ENCODE results near the gene NPAS4.
"Not testable (repeated sequence)": the region's sequence is repeated elsewhere in the genome, so short reads cannot be mapped to it uniquely, and the experiment has no call there.

The NPAS4 gene

DNA sequence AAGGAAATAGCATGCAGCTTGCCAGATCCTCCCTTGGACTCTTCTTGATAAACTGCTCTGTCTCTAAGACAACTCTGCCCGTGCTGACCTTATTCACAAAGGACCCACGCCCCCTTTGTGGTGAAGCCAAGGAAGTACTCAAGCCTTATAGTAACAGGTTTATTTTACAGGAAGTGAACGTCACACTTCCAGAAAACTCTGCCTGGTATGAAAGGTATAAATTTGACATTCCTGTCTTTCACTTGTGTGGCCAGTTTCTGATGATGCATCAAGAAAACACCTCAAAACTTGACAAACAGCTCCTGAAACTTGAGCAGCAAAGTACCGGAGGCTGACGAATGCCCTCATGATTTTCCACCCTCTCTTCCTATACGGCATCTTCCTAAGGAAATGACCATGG lies 33.4 kb downstream of the NPAS4 start:
- DNase-seq (ENCODE audit: low read depth in 2 of 2, low spot score in 1 of 2), result no peak

DNA sequence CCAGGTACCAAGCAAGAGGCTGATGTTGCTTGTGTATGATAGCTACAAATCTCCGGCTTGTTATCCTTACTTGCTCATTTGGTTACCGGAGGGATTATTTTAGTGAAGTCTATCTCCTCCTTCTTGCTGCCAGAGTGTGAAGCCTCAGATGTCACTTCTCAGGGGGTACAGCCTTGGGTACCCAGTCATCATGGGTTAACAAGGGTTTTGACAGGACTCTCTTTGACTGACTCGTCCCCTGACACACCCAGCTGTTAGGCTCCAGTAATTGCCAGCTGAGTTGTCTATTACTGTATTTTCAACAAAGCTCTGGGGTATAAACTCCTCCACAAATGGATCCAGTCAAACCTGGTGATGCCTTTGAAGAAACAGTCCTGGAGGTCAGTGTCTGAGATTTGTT lies 34.0 kb downstream of the NPAS4 start:
- DNase-seq (ENCODE audit: low read depth in 2 of 2, low spot score in 1 of 2), result no peak

DNA sequence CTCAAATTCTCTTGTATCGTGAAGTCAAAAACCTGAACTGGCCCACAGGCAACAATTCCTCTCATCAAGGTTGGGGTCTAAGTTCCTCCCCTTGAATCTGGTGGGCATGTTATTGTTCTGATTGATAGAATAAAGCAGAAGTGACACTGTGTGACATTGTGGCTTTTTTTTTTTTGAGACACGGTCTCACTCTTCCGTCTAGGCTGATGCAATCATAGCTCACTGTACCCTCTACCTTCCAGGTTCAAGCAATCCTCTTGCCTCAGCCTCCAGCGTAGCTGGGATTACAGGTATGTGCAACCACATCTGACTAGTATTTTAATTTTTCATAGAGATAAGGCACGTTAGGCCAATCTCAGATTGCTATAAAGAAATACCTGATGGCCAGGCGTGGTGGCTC lies 37.0 kb downstream of the NPAS4 start:
- no peak for DNase-seq (ENCODE audit: low read depth in 2 of 2, low spot score in 1 of 2)

DNA sequence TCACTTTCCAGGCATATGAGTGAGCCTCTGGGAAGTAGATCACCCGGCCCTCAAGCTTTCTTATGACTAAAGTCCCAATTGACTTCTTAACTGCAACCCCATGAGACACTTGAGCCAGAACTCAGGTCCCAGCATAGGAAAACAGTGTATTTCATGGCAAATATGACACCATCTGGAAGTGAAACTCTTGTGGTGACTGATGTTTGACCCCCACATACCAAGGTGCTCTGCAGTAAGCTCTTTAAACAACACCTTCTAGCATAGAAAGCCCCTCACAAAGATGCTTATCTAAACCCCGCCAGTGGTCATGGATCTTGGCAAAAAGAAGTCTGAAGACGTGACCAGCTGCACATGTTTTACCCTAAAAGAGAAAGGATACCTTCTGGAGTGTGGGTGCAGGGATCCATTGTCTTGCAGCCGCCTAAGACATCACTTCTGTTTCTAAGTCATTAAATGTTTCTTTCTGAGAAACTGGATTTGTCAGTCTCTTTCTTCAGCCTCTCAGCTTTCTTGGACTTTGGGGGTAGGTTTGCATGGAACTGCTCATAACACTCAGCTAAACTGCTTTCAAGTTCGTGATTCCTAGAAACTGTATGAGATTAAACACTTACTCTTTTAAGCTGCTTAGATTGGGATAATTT lies 38.4 kb downstream of the NPAS4 start:
- no peak for DNase-seq (ENCODE audit: low read depth in 2 of 2, low spot score in 1 of 2)

DNA sequence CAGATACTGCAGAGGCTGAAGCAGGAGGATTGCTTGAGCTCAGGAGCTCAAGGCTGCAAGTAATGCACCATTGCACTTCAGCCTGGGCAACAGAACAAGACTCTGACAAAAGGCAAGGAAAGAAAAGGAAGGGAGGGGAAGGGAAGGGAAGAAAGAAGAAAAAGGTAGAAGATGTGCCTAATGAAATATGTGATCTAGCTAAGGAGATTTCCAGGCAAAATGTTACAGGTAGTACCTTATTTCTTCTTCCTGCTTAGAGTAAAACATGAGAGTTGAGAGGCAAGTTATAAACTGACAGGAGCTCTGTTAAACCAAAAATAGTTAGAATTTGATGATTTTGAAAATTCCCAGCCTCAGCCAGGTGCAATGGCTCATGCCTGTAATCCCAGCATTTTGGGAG lies 41.2 kb downstream of the NPAS4 start:
- no peak for DNase-seq (ENCODE audit: low read depth in 2 of 2, low spot score in 1 of 2)

DNA sequence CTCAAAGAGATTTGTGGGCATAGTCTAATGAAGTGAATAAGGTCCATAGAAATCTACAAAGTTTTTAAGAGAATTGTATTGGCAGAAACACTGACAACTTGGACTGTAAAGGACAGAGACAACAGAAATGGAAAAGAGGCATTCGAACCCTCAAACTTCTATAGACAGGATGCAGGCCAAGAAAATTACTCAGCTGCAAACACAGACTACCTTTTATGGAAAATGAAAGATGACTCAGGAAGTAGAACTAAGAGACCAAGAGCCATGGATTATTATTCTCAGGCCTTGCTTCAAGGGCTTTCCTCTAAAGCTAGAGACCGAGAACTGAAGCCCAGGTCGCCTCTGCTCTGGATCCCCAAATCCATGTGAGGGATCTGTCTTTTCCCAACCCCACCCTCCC lies 42.1 kb downstream of the NPAS4 start:
- DNase-seq (ENCODE audit: low read depth in 2 of 2, low spot score in 1 of 2), result no peak

DNA sequence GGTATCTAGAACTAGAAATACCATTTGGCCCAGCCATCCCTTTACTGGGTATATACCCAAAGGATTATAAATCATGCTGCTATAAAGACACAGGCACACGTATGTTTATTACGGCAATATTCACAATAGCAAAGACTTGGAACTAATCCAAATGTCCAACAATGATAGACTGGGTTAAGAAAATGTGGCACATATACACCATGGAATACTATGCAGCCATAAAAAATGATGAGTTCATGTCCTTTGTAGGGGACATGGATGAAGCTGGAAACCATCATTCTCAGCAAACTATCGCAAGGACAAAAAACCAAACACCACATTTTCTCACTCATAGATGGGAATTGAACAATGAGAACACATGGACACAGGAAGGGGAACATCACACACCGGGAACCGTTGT lies 43.3 kb downstream of the NPAS4 start:
- not testable (repeated sequence) for DNase-seq (ENCODE audit: low read depth in 2 of 2, low spot score in 1 of 2)

DNA sequence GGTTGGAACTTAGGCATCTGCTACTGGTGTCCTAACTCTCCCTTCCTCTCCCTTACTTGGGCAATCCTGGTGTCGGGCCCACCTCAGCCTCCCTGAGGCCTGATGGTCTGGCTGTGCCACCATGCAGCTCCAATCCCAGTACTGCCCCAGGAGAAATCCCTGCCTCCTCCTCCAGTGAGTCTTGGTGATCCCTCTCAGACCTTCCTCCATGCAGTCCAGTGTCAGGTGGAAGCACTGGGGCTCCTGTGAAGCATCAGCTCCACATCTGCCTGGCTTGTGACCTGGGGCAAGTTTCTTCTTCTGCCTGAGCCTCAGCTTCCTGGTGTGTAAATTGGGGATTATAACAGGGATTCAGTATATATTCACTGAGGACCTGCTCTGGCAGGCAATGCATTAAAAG lies 44.1 kb downstream of the NPAS4 start:
- no peak for DNase-seq (ENCODE audit: low read depth in 2 of 2, low spot score in 1 of 2)

DNA sequence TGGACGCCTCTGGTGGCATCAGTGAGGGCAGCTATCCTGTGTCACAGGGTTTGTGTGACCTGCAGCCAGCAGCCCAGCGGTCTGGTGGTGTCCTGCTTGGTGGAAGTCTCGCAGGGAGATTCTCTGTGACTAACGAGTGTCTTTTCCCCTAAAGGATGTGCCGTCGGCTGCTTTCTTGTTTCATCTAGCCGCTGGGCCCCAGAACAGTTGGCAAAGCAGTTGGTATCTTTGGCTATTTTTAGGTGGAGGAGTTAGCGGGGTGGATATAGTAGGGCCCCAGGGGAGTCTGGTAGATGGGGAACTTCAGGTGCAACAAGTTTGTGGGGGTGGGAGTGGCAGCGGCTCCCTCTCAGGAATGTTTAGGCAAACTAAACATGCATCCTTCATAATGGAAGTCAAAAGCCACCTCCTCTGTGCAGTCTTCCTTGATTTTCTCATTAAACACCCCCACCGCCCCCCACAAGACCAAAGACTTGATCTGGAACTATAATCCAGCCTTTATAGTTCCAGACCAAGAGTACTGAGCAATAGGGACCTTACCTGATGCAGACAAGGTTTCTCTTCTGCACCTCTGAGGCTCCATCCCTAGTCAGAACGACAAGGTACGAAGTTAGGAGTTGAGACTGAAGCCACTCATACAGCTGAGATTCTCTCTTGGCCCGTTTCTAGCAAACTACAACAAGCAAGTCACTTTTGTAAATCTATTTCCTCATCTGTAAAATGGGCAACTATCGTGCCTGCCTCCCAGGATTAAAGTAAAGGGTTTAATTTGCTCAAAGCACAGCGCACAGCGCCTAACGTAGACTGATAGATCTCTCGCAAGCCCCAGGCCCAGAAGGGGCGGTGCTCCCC lies 44.8 kb downstream of the NPAS4 start:
- DNase-seq (ENCODE audit: low read depth in 2 of 2, low spot score in 1 of 2), result no peak

DNA sequence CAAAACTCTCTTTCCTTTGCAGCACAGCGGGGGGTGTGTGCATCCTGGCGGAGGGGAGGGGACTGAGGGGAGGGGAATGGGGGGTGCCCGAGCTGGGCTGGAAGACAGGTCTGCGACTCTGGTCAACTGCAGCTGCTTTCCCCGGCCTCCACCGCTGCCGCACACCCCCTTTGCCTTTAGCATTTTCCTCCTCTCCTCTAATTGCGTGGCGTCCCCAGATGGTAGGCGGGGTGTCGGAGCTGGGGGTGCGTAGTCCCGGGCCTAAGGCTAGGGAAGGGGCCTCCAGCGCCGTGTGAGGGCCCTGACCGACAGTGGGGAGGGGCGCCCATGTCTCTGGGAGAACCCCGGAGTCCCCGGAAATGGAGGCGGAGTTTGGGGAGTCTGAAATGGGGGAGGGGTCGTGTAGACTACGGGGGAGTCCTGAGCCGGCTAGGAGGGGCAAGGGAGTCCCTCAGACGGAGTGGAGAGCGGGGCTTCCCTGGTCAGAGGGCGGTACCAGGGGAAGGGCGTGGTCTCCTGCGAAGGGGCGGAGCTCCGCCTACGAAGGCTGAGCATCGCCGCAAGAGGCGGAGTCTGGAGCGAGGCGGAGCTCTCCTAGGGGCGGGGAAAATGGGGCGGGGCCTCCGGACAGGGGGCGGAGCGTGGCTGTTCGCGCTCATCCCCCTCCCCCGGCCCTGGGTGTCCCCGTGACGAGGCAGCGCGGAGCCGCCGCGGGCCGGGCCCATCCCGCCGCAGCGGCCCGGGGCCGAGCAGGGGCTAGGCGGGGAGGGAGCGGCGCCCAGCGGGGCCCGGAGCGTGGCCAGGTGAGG lies 45.6 kb downstream of the NPAS4 start, which contains the start of gene PELI3:
Gene PELI3 (plus strand): TSS at position 681 of the 809 bp plus-strand sequence. CDS start 1,224 bp downstream, outside the sequence.
- peak; percentile 85 to 93 for DNase-seq (ENCODE audit: low read depth in 2 of 2, low spot score in 1 of 2)

DNA sequence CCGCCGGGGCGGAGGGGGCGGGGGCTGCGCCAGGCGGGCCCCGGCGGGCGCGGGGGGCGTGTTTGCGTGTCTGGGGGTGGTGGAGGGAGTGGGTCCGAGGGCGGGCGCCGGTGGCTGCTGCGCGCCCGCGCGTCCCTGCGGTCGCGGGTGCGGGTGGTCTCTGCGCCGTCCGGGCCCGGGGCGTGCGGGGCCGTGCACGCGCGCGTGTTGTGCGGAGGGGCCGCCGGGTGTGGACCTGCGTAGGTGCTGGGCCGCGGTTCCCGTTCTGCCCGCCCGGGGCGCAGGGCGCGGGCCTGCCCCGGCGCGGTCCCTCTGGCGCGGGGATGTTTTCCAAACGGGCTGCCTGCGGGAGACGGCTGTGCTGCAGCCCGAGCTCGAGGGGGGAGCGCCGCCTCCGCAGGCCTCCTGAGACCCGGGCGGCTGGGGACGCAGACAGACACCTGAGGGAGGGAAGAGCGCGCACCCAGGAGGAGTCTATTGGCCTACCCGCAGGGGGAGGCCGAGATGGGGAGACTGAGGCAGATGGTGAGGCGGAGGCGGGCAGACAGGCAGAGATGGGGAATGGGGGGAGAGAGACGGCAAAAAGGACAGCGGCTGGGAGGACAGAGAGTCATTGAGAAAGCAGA lies 46.3 kb downstream of the NPAS4 start:
- no peak for DNase-seq (ENCODE audit: low read depth in 2 of 2, low spot score in 1 of 2)

DNA sequence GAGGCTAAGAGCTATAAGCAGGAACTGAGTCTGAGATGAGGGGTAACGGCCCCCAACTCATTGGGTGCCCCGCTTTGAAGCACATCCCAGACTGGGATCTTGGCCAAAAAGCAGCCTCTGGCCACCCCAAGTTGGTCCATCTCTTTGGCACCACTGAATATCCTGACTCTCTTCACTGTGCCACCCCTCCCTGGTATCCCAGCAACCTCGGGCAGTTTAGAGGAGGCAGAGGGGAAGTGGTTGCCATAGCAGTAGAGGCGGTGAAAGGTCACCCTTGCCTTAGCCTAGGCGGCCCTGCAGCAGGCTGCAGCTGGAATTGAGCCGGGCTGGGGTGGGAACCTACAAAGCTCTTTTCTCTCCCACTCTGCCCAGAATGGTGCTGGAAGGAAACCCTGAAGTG lies 46.9 kb downstream of the NPAS4 start:
- DNase-seq (ENCODE audit: low read depth in 2 of 2, low spot score in 1 of 2), result no peak

DNA sequence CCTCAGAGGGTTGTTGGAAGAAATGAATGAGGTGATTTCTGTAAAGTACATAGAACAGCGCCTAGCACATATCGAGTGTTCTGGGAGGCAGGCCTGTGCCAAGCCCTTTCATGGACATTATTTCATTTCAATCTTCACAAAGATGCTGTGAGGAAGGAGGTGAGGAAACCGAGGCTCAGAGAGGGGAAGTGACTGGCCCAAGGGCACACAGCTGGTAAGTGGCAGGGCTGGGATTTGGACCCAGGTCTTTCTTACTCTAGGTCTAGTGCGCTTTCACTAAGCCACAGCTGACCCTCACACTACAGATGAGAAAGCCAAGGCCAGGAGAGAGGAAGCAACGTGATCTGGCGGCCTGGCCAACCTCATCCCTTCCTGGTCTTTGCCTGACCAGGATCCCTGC lies 47.9 kb downstream of the NPAS4 start:
- no peak for DNase-seq (ENCODE audit: low read depth in 2 of 2, low spot score in 1 of 2)

DNA sequence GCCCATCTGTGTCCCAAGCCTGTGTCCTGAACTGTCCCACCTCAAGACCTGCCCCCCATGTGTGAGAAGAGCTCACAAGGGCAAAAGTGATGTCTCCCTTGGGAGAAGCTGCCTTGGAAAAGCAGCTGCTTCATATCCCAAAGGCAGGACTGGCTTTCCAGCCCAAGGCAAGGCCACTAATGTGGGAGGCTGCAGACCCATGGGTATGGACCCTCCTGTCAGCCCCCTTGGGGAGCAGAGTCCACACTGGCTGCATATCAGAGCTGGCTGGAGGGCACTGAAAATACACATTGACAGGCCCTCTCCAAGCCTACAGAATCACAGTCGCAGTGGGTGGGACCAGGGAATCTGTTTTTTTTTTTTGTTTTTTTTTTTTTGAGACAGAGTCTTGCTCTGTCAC lies 48.6 kb downstream of the NPAS4 start:
- no peak for DNase-seq (ENCODE audit: low read depth in 2 of 2, low spot score in 1 of 2)

DNA sequence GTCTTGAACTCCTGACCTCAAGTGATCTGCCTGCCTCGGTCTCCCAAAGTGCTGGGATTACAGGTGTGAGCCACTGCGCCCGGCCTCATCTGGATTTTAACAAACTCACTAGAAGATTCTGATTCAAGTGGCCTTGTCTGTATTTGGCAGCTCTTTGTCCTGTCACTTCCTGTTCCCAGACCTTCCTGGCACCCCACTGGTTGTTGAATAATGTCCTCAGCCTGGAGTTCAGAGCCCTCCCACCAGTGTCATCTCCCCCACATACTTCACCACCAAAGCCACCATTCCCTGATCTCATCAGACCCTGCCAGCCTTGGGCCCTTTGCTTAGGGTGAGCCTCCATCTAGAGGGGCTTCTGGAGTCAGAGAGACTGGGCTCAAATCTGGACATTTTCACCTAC lies 49.2 kb downstream of the NPAS4 start:
- DNase-seq (ENCODE audit: low read depth in 2 of 2, low spot score in 1 of 2), result no peak

DNA sequence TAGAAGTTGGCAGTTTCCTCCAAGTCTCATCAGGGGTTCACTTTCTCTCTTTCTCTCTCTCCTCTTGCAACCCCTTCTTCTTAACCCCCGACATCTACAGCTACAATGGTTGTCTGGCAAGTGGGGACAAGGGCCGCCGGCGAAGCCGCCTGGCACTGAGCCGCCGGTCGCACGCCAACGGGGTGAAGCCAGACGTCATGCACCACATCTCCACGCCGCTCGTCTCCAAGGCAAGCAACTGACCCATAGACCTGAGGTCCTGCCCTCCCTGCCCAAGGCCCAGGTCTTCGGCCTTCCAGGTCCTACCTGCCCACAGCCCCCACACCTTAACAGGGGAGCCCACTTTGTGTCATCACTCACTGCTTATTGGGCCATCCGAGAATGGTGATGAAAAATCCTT lies 50.3 kb downstream of the NPAS4 start:
- no peak for DNase-seq (ENCODE audit: low read depth in 2 of 2, low spot score in 1 of 2)

DNA sequence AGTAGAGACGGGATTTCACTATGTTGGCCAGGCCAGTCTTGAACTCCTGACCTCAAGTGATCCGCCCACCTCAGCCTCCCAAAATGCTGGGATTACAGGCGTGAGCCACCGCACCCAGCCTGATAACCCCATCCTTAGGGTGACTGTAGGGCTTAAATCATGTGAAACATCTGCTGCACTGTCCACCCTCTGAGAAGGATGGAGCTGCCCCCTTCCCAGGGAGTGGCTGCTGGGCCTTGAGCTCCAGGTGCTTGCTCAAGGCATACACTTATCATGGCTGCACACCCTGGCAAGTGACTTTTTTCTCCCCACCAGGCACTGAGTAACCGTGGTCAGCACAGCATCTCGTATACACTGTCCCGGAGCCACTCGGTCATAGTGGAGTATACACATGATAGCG lies 51.2 kb downstream of the NPAS4 start:
- DNase-seq (ENCODE audit: low read depth in 2 of 2, low spot score in 1 of 2), result no peak

DNA sequence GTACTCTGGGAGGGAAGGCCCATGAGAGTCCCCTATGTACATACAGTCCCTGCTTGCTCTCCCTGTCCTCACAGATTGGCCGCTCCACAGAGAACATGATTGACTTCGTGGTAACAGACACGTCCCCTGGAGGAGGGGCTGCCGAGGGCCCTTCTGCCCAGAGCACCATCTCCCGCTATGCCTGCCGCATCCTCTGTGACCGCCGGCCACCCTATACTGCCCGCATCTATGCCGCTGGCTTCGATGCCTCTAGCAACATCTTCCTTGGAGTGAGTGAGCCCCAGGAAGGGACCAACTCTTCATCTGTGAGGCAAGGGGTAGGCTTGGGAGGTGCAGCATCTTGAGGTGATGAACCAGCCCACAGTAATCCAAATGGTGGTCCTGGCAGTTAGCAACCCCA lies 52.3 kb downstream of the NPAS4 start:
- DNase-seq (ENCODE audit: low read depth in 2 of 2, low spot score in 1 of 2), result no peak

DNA sequence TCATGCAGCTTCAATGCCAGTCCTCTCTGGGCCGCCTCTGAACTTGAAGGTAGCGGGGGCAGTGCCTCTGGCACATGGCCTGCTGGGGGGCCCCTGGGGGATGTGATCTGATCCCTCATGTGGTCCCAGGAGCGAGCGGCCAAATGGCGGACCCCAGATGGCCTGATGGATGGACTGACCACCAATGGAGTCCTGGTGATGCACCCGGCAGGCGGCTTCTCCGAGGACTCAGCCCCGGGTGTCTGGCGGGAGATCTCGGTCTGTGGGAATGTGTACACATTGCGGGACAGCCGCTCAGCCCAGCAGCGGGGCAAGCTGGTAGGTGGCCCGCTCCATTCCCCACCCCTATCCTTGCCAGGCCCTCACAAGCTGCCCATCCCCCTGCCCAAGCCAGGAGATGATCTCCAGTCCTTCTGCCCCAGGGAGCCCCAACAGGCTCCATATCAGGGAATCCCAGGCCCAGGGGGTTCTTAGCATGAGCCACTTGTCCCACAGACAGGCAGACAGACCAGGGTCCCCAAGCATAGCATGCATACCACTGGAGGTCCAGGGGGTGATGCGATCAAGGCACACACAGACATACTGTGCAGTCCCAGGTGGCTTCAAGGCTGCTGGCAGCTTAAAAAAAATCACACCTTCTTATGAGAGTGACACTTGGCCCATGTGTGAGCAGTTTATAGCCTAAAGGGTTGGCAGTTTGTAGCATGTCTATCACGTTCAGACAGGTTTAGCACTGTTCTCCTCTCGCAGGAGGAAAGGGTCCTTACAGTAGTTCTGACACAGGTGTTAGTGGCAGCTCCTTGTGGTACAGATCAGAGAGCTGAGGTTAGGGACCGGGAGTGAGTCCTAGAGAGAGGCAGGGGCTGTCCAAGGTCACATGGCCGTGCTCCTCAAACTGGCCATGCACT lies 53.0 kb downstream of the NPAS4 start:
- no peak for DNase-seq (ENCODE audit: low read depth in 2 of 2, low spot score in 1 of 2)
